HepG2 (cell line): ENCODE data around the gene SLIT1. TPM values are rescaled to one million over a fixed set of nuclear protein-coding genes. Genes with fewer than 3 reads are reported as not detected.

Source experiments
- ATAC-seq: fragments of 200-7000 bp; cut with Tn5 transposase; 3 replicates; pipeline ENCODE4 v1.9.1; 2020; ENCODE audit warnings: mild to moderate bottlenecking, moderate library complexity
- BruUV-seq: library from RNA; stranded (reverse); fragments of 400-500 nt; replicated peaks from 2 replicates; lab custom pipeline; 2021; lab: Mats Ljungman, UMichigan
- CTCF ChIA-PET: fragments of 300-600 bp; formaldehyde crosslinking; extraction: SDS; loops from one replicate; lab custom pipeline; 2021; ENCODE audit warnings: low total read pairs, inconsistent platforms, low intra/inter-chr PET ratio; lab: Yijun Ruan, JAX
- POLR2A ChIA-PET: fragments of 350-600 bp; sonication (Branson Sonifier 250); formaldehyde crosslinking; loops from one replicate; lab custom pipeline; 2020; ENCODE audit warnings: antibody characterized with exemption, inconsistent platforms; lab: Yijun Ruan, JAX
- DNase-seq: peaks from one replicate; pipeline ENCODE4 v3.0.0-alpha.2; 2015; ENCODE audit warnings: low spot score
- FAIRE-seq: peaks from 3 replicates; lab custom pipeline; 2011; peaks lifted over from hg19 to GRCh38; lab: Jason Lieb, UNC
- H2AFZ ChIP-seq: one replicate; pipeline ENCODE4 v1.6.1; 2011; ENCODE audit warnings: low read length, inconsistent platforms
- H3K27ac ChIP-seq: fragments of 300-600 bp; 3 replicates; pipeline ENCODE4 v1.8.0; 2011; ENCODE audit warnings: mixed run types, mild to moderate bottlenecking, mixed read lengths, low read length, inconsistent platforms; ENCODE audit not compliant: insufficient read depth; ENCODE audit errors: extremely low read length
- H3K27me3 ChIP-seq, 2 experiments: fragments of 200-600 bp in 1 of 2; 2 replicates in 1 of 2; 3 replicates in 1 of 2; pipeline versions ENCODE4 v1.6.0 to v1.8.0; 2011; ENCODE audit warnings: low read length in 2 of 2, mild to moderate bottlenecking in 2 of 2, moderate library complexity in 2 of 2, inconsistent platforms in 1 of 2; ENCODE audit not compliant: insufficient read depth in 2 of 2, control insufficient read depth in 1 of 2
- H3K36me3 ChIP-seq, 2 experiments: fragments of 200-600 bp in 1 of 2; replicated peaks in 1 of 2; 2 replicates in 1 of 2; 3 replicates in 1 of 2; pipeline versions ENCODE4 v1.5.1 to v1.8.0; 2011; ENCODE audit warnings: low read length in 2 of 2, inconsistent platforms in 1 of 2; ENCODE audit not compliant: insufficient read depth in 2 of 2, control insufficient read depth in 1 of 2
- H3K4me1 ChIP-seq: 2 replicates; pipeline ENCODE4 v1.5.1; 2012; ENCODE audit warnings: low read length, inconsistent platforms; ENCODE audit not compliant: insufficient read depth
- H3K4me2 ChIP-seq: 2 replicates; pipeline ENCODE4 v1.6.0; 2011; ENCODE audit warnings: low read depth, low read length, inconsistent platforms
- H3K4me3 ChIP-seq, 3 experiments: fragments of 200-600 bp in 1 of 3; sonication (generic), shearing (Covaris generic) in 1 of 3; replicated peaks in 1 of 3; 2 replicates each; pipeline ENCODE4 v1.5.1; 2011 to 2016; ENCODE audit warnings: low read length in 3 of 3, inconsistent platforms in 2 of 3, low read depth in 2 of 3, mild to moderate bottlenecking in 2 of 3, control low read depth in 1 of 3, mixed read lengths in 1 of 3; ENCODE audit not compliant: insufficient read depth in 1 of 3
- H3K79me2 ChIP-seq: one replicate; pipeline ENCODE4 v1.6.1; 2011; ENCODE audit warnings: low read length, inconsistent platforms; ENCODE audit not compliant: insufficient read depth
- H3K9ac ChIP-seq: 2 replicates; pipeline ENCODE4 v1.6.0; 2011; ENCODE audit warnings: mild to moderate bottlenecking, low read depth, low read length, inconsistent platforms; ENCODE audit not compliant: insufficient read depth
- H3K9me3 ChIP-seq: 2 replicates; pipeline ENCODE4 v1.5.1; 2012; ENCODE audit warnings: mild to moderate bottlenecking, low read length
- H4K20me1 ChIP-seq: 2 replicates; pipeline ENCODE4 v1.6.0; 2011; ENCODE audit warnings: inconsistent platforms, mild to moderate bottlenecking, low read length, moderate library complexity; ENCODE audit not compliant: insufficient read depth
- CBX5 ChIP-seq: sonication (generic); formaldehyde crosslinking; IDR thresholded peaks from 2 replicates; pipeline ENCODE4 v1.4.0; 2020; ENCODE audit warnings: missing genetic modification reagents, borderline replicate concordance
- DPF2 ChIP-seq: sonication (generic); formaldehyde crosslinking; IDR thresholded peaks from 2 replicates; pipeline ENCODE4 v1.4.0; 2020; ENCODE audit warnings: mild to moderate bottlenecking, low read depth, missing genetic modification reagents, borderline replicate concordance
- HNF4A ChIP-seq: sonication (generic); formaldehyde crosslinking; IDR thresholded peaks from 2 replicates; pipeline ENCODE4 v1.4.0; 2020; ENCODE audit warnings: missing genetic modification reagents
- HNRNPL ChIP-seq: fragments of 200-400 bp; formaldehyde crosslinking; IDR thresholded peaks from 2 replicates; pipeline ENCODE4 v1.6.1; 2017; ENCODE audit warnings: mild to moderate bottlenecking, low read depth, low read length
- MTA1 ChIP-seq: sonication (generic); formaldehyde crosslinking; IDR thresholded peaks from 2 replicates; pipeline ENCODE4 v1.4.0; 2020; ENCODE audit warnings: missing genetic modification reagents, mild to moderate bottlenecking, borderline replicate concordance
- RARA ChIP-seq: IDR thresholded peaks from 2 replicates; pipeline ENCODE4 v1.6.1; 2016; ENCODE audit warnings: missing genetic modification reagents, missing compliant biosample characterization
- TBX2 ChIP-seq: sonication (generic); formaldehyde crosslinking; IDR thresholded peaks from 2 replicates; pipeline ENCODE4 v1.5.0; 2020; ENCODE audit warnings: missing genetic modification reagents, mild to moderate bottlenecking, borderline replicate concordance
- ZNF136 ChIP-seq: sonication (generic); formaldehyde crosslinking; IDR thresholded peaks from 2 replicates; pipeline ENCODE4 v1.8.1; 2022; ENCODE audit warnings: low read depth, mild to moderate bottlenecking, moderate library complexity, missing genetic modification reagents
- ZSCAN20 ChIP-seq: sonication (generic); formaldehyde crosslinking; IDR thresholded peaks from 2 replicates; pipeline ENCODE4 v1.4.0; 2020; ENCODE audit warnings: missing genetic modification reagents, mild to moderate bottlenecking, borderline replicate concordance
- WGBS: methylation state at CpG from one replicate; pipeline ENCODE4 v1.1.6; 2017; ENCODE audit warnings: low lambda C conversion rate; 5-methylcytosine and 5-hydroxymethylcytosine counted together
- in situ Hi-C: cut with HindIII; loops from 2 replicates; pipeline ENCODE4 v1.10.0; 2017; ENCODE audit warnings: low pct_unique_long_range_greater_than_20kb; ENCODE audit not compliant: extremely low pct_ligation_motif_present
- intact Hi-C: fragments of 100-400 bp; cut with micrococcal nuclease; formaldehyde crosslinking; loops from one replicate; pipeline ENCODE4 v1.10.0; 2022; ENCODE audit not compliant: unreplicated experiment
- polyA plus RNA-seq, 8 experiments: library from polyadenylated mRNA; depleted of rRNA in 3 of 8; stranded (reverse) in 7 of 8; unstranded in 1 of 8; fragments of >200 nt; fragmentation: Illumina TruSeq in 4 of 8; extraction: Trizol in 4 of 8; gene quantifications; 2 replicates each; pipeline versions ENCODE4 v1.2.1 to v1.2.3, GENCODE V29; 2011 to 2016; ENCODE audit warnings: low read depth in 4 of 8, missing spikeins in 1 of 8, mixed read lengths in 1 of 8; ENCODE audit not compliant: insufficient read depth in 1 of 8
- total RNA-seq, 5 experiments: library from RNA; depleted of rRNA; stranded (reverse); fragments of >200 nt; fragmentation: Illumina TruSeq; extraction: Trizol; gene quantifications; 2 replicates each; pipeline ENCODE4 v1.2.3, GENCODE V29; 2016; ENCODE audit warnings: low read depth in 1 of 5

Gene SLIT1
- total and polyA plus RNA-seq, 2 of the 13 experiments (the other 11 are each of a cell fraction or from before 2014, with no cell fraction given) = 0.09 to 0.33 TPM

GRCh38 chr10:97150013-97150595, 35.7 kb downstream of the SLIT1 start:
- DNase-seq (no peak), FAIRE-seq (no peak), ATAC-seq (no peak)
- Histone ChIP-seq H2AFZ (no peak overlapping the region), H3K4me1 (peaks cover 37% of the 10 kb centered on the region), H3K27ac (no peak overlapping the region), H3K27me3 (no peaks in the 10 kb centered on the region), H3K79me2 (no peaks in the 10 kb centered on the region), H3K4me2 (no peak overlapping the region), H3K4me3 (no peak overlapping the region), H3K36me3 (no peaks in the 10 kb centered on the region), H4K20me1 (no peaks in the 10 kb centered on the region), H3K9ac (no peak overlapping the region), H3K9me3 (no peaks in the 10 kb centered on the region)
- WGBS = 58% methylated on average over 7 of the region's 10 CpGs
- no peak for TF ChIP-seq HNRNPL
- POLR2A ChIA-PET = interaction anchor here (1.2 kb wide), 1 partner anchor 10 kb away, joined by 5 read pairs; no protein-coding TSS in a partner anchor
- CTCF ChIA-PET = no interaction called here
- in situ Hi-C loops = no loop called here
- no TSS peak for BruUV-seq
- intact Hi-C loops = no loop called here

DNA sequence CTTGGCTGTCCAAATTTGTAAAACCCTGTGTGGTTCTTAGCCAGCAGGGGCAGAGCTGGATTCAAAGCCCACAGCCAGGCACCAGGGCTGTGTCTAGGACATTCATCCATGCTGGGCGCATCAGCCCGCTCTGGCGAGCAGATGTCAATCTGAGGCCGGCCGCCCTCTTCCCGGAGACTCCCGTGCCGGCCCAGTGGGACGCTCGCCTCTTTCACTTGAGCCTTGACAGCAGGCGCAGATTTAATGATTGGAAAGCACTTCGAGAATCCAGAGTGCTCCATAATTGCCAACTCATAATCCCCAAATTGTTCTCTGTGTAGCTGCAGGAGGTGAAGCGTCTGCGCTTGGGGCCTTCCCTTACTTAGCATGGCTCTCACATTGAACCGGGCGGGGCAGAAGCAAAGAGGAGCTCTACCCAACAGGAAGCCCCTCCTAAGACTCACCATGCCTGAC, 36.7 kb downstream of the SLIT1 start:
- FAIRE-seq (no peak), DNase-seq (no peak), ATAC-seq (no peak)
- intact Hi-C loops (no loop called here), in situ Hi-C loops (no loop called here)
- no peaks in the 10 kb centered on the region for H3K36me3 ChIP-seq
- H4K20me1 ChIP-seq = no peaks in the 10 kb centered on the region
- H2AFZ ChIP-seq = no peak overlapping the region
- no peaks in the 10 kb centered on the region for H3K79me2 ChIP-seq
- no peaks in the 10 kb centered on the region for H3K9me3 ChIP-seq
- no peak overlapping the region for H3K4me3 ChIP-seq
- H3K27me3 ChIP-seq = no peaks in the 10 kb centered on the region
- no peak for TF ChIP-seq ZNF136 (CRISPR knock-in tag)
- TF ChIP-seq CBX5 (CRISPR knock-in tag) = no peak
- TF ChIP-seq MTA1 (CRISPR knock-in tag) = no peak
- no peak for TF ChIP-seq HNF4A (CRISPR knock-in tag)
- TF ChIP-seq DPF2 (CRISPR knock-in tag) = no peak
- TF ChIP-seq RARA (CRISPR knock-in tag) = no peak
- TF ChIP-seq ZSCAN20 (CRISPR knock-in tag) = no peak
- TF ChIP-seq TBX2 (CRISPR knock-in tag) = no peak
- H3K27ac ChIP-seq = no peak overlapping the region
- 81% methylated on average over 14 of the region's 16 CpGs for WGBS
- ChIA-PET CTCF (no interaction called here), POLR2A (no interaction called here)
- H3K9ac ChIP-seq = no peak overlapping the region
- H3K4me2 ChIP-seq = no peak overlapping the region
- no TSS peak for BruUV-seq
- peaks cover 32% of the 10 kb centered on the region for H3K4me1 ChIP-seq
